K562 (cell line): ENCODE measurements around the gene SLC22A12. TPM values are rescaled to one million over a fixed set of nuclear protein-coding genes. Genes with fewer than 3 reads are reported as not detected.

ENCODE experiments used
- CSDE1 ChIP-seq, 2 experiments: fragments of 450-650 bp; IDR thresholded peaks; 2 replicates each; pipeline ENCODE4 v1.6.1; 2016; ENCODE audit warnings: mild to moderate bottlenecking in 1 of 2
- KAT2B ChIP-seq: IDR thresholded peaks from one replicate; pipeline ENCODE4 v1.6.1; 2012; ENCODE audit warnings: low read depth, mild to moderate bottlenecking, control low read depth, inconsistent platforms, low read length, moderate library complexity
- MIER1 ChIP-seq: fragments of 450-650 bp; IDR thresholded peaks from 2 replicates; pipeline ENCODE4 v1.6.1; 2016; ENCODE audit warnings: antibody characterized with exemption, mild to moderate bottlenecking, low read depth
- NCOA1 ChIP-seq: fragments of 450-650 bp; IDR thresholded peaks from 2 replicates; pipeline ENCODE4 v1.6.1; 2016; ENCODE audit warnings: low read depth
- RAD21 ChIP-seq, 2 experiments: fragments of 250-450 bp in 1 of 2; fragments of 450-650 bp in 1 of 2; sonication (Bioruptor Pico) in 1 of 2; formaldehyde crosslinking in 1 of 2; IDR thresholded peaks in 1 of 2; conservative IDR thresholded peaks in 1 of 2; 2 replicates each; pipeline versions ENCODE4 v1.4.0 to v1.8.0; 2020 to 2022; ENCODE audit warnings: mild to moderate bottlenecking in 2 of 2, moderate library complexity in 1 of 2
- SMAD3 ChIP-seq: fragments of 450-650 bp; formaldehyde crosslinking; conservative IDR thresholded peaks from 2 replicates; pipeline ENCODE4 v1.4.0; 2020; ENCODE audit warnings: mild to moderate bottlenecking
- SNIP1 ChIP-seq: fragments of 450-650 bp; IDR thresholded peaks from 2 replicates; pipeline ENCODE4 v1.7.1; 2017; ENCODE audit warnings: low read depth, mild to moderate bottlenecking
- SPI1 ChIP-seq: IDR thresholded peaks from 2 replicates; pipeline ENCODE4 v1.6.1; 2011; ENCODE audit warnings: low read depth, low read length, control low read depth, borderline replicate concordance
- ZNF184 ChIP-seq: sonication (generic); formaldehyde crosslinking; IDR thresholded peaks from 2 replicates; pipeline ENCODE4 v1.5.0; 2020; ENCODE audit warnings: missing genetic modification reagents
- ZNF263 ChIP-seq: sonication (generic); formaldehyde crosslinking; IDR thresholded peaks from 2 replicates; pipeline ENCODE4 v1.8.0; 2022; ENCODE audit warnings: mild to moderate bottlenecking, missing genetic modification reagents, borderline replicate concordance
- ZNF318 ChIP-seq, 2 experiments: fragments of 450-650 bp; IDR thresholded peaks; 2 replicates each; pipeline ENCODE4 v1.6.1; 2016; ENCODE audit warnings: mild to moderate bottlenecking in 2 of 2, borderline replicate concordance in 1 of 2, low read depth in 1 of 2, moderate library complexity in 1 of 2
- polyA plus RNA-seq, 8 experiments: library from polyadenylated mRNA; depleted of rRNA in 4 of 8; stranded (reverse) in 5 of 8; unstranded in 3 of 8; fragments of >200 nt; fragmentation: Nextera tagmentation in 2 of 8; fragmentation: Illumina TruSeq in 1 of 8; extraction: Ambion mirVana in 2 of 8; extraction: Trizol in 1 of 8; gene quantifications; 2 replicates each; pipeline versions ENCODE4 v1.2.1 to v1.2.3, GENCODE V29; 2011 to 2014; ENCODE audit warnings: inconsistent platforms in 1 of 8, missing spikeins in 1 of 8
- total RNA-seq, 7 experiments: library from RNA; depleted of rRNA in 6 of 7; stranded (reverse); fragments of >200 nt in 6 of 7; fragmentation: Illumina TruSeq in 2 of 7; extraction: Trizol in 2 of 7; gene quantifications; 2 replicates each; pipeline versions ENCODE4 v1.2.1 to v1.2.3, GENCODE V29; 2011 to 2021; ENCODE audit warnings: low replicate concordance in 1 of 7
- TF ChIP-seq, protein P1 (sequence below): fragments of 250-450 bp; sonication (Bioruptor Pico); IDR thresholded peaks from 2 replicates; pipeline ENCODE4 v1.5.0; 2021
- TF ChIP-seq, protein P2 (sequence below), 3 experiments: fragments of 200-800 bp in 1 of 3; fragments of 250-450 bp in 1 of 3; fragments of 450-650 bp in 1 of 3; sonication (Bioruptor Pico) in 1 of 3; sonication (Bioruptor generic) in 1 of 3; formaldehyde crosslinking in 1 of 3; IDR thresholded peaks; 2 replicates each; pipeline versions ENCODE4 v1.6.1 to v1.8.0; 2016 to 2022; ENCODE audit warnings: mild to moderate bottlenecking in 2 of 3, missing genetic modification characterization in 2 of 3, missing compliant biosample characterization in 1 of 3, moderate library complexity in 1 of 3

Gene SLC22A12
- total and polyA plus RNA-seq, 9 of the 15 experiments (the other 6 are each of a cell fraction or from before 2014, with no cell fraction given), result not detected

GRCh38 chr11:64566042-64566914, 24.7 kb upstream of the SLC22A12 start (continued):
- TF ChIP-seq ZNF318 (IDR thresholded peaks at IDR 0.05; ENCODE audit: borderline replicate concordance in 1 of 2, low read depth in 1 of 2), result 0 out of 4 replicates have a peak, but pooled peaks of 1 of the 2 experiments have one; percentile 53
- TF ChIP-seq, protein P1, sequence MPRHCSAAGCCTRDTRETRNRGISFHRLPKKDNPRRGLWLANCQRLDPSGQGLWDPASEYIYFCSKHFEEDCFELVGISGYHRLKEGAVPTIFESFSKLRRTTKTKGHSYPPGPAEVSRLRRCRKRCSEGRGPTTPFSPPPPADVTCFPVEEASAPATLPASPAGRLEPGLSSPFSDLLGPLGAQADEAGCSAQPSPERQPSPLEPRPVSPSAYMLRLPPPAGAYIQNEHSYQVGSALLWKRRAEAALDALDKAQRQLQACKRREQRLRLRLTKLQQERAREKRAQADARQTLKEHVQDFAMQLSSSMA, result no peak
- no peak for TF ChIP-seq SPI1
- TF ChIP-seq, protein P2, sequence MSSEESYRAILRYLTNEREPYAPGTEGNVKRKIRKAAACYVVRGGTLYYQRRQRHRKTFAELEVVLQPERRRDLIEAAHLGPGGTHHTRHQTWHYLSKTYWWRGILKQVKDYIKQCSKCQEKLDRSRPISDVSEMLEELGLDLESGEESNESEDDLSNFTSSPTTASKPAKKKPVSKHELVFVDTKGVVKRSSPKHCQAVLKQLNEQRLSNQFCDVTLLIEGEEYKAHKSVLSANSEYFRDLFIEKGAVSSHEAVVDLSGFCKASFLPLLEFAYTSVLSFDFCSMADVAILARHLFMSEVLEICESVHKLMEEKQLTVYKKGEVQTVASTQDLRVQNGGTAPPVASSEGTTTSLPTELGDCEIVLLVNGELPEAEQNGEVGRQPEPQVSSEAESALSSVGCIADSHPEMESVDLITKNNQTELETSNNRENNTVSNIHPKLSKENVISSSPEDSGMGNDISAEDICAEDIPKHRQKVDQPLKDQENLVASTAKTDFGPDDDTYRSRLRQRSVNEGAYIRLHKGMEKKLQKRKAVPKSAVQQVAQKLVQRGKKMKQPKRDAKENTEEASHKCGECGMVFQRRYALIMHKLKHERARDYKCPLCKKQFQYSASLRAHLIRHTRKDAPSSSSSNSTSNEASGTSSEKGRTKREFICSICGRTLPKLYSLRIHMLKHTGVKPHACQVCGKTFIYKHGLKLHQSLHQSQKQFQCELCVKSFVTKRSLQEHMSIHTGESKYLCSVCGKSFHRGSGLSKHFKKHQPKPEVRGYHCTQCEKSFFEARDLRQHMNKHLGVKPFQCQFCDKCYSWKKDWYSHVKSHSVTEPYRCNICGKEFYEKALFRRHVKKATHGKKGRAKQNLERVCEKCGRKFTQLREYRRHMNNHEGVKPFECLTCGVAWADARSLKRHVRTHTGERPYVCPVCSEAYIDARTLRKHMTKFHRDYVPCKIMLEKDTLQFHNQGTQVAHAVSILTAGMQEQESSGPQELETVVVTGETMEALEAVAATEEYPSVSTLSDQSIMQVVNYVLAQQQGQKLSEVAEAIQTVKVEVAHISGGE (CRISPR knock-in tag; IDR thresholded peaks at IDR 0.05), result no peak
- TF ChIP-seq RAD21 (CRISPR knock-in tag; conservative IDR thresholded peaks at IDR 0.05 in 1 of 2, IDR thresholded peaks at IDR 0.05 in 1 of 2), result 0 out of 4 replicates have a peak, but pooled peaks of 1 of the 2 experiments have one; percentile 7
- TF ChIP-seq NCOA1, result no peak
- no peak for TF ChIP-seq CSDE1 (IDR thresholded peaks at IDR 0.05)
- TF ChIP-seq SMAD3 (CRISPR knock-in tag), result no peak
- TF ChIP-seq ZNF184, result no peak
- no peak for TF ChIP-seq ZNF263 (CRISPR knock-in tag)
- TF ChIP-seq MIER1, result no peak
- no peak for TF ChIP-seq SNIP1
- TF ChIP-seq KAT2B, result no peak
